ENCODE results near the gene PTPN4. TPM values are rescaled to one million over a fixed set of nuclear protein-coding genes. Genes with fewer than 3 reads are reported as not detected.

The PTPN4 gene
- polyA plus RNA-seq, 3 donors, result 5.5 to 6.7 (median 5.7) TPM

DNA sequence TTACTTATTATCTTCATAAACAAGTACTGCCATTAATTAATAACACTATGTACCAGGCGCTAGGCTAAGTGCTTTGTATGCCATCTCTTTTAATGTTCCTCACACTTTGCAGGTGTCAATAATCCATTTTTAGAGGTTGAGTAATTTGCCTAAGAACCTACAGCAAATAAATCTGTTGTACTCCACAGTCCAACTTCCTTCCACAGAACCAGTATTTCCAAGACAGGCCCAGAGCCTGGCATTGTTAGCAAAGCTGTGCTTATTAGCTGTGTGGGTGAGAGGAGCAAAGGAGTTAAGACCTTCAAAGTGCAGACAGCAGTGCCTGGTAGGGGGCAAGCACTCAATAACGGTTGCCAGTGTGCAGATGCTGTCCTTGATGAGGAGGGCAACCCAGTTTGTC lies 14.2 kb upstream of the PTPN4 start:
- no peak overlapping the region for H3K27ac ChIP-seq (ENCODE audit: low read depth in 1 of 2, low read length in 2 of 2)
- Mint-ChIP-seq H3K4me3 (no peak overlapping the region), H3K9me3 (peaks cover 0 to 1% (median 0%) of the 10 kb centered on the region in 7 donors), H3K4me1 (no peaks in the 10 kb centered on the region), H3K36me3 (no peaks in the 10 kb centered on the region), H3K27me3 (ENCODE audit: low read depth in 3 of 3) (peaks cover 2 to 5% (median 4%) of the 10 kb centered on the region in 3 donors), H3K27ac (no peak overlapping the region)
- no peaks in the 10 kb centered on the region for H3K79me2 ChIP-seq (ENCODE audit: insufficient read depth, low read length)
- TF ChIP-seq, protein P1, sequence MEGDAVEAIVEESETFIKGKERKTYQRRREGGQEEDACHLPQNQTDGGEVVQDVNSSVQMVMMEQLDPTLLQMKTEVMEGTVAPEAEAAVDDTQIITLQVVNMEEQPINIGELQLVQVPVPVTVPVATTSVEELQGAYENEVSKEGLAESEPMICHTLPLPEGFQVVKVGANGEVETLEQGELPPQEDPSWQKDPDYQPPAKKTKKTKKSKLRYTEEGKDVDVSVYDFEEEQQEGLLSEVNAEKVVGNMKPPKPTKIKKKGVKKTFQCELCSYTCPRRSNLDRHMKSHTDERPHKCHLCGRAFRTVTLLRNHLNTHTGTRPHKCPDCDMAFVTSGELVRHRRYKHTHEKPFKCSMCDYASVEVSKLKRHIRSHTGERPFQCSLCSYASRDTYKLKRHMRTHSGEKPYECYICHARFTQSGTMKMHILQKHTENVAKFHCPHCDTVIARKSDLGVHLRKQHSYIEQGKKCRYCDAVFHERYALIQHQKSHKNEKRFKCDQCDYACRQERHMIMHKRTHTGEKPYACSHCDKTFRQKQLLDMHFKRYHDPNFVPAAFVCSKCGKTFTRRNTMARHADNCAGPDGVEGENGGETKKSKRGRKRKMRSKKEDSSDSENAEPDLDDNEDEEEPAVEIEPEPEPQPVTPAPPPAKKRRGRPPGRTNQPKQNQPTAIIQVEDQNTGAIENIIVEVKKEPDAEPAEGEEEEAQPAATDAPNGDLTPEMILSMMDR (IDR thresholded peaks at IDR 0.05), result no peak
- H3K4me1 ChIP-seq (ENCODE audit: control insufficient read depth in 1 of 2, insufficient read depth in 2 of 2, low read length in 2 of 2), result no peaks in the 10 kb centered on the region
- WGBS (ENCODE audit: insufficient coverage), result 75% methylated on average over 1 of the region's 2 CpGs
- no peak overlapping the region for H3K4me2 ChIP-seq (replicated peaks; ENCODE audit: extremely low read depth, low read length, poor library complexity, severe bottlenecking)
- H2AFZ ChIP-seq (ENCODE audit: insufficient read depth, low read depth, low read length, poor library complexity, severe bottlenecking), result no peak overlapping the region
- H4K20me1 ChIP-seq (ENCODE audit: insufficient read depth, low read length), result no peaks in the 10 kb centered on the region
- intact Hi-C loops (cut with micrococcal nuclease), result no loop called here
- no peak overlapping the region for H3K9ac ChIP-seq (ENCODE audit: insufficient read depth, low read length, poor library complexity, severe bottlenecking)
- no peak for DNase-seq
- no peaks in the 10 kb centered on the region for H3K9me3 ChIP-seq (replicated peaks in 1 of 2; ENCODE audit: control insufficient read depth in 1 of 2, insufficient read depth in 1 of 2, low read length in 2 of 2)
- no peaks in the 10 kb centered on the region for H3K36me3 ChIP-seq (replicated peaks in 1 of 2; ENCODE audit: control insufficient read depth in 1 of 2, insufficient read depth in 2 of 2, low read length in 2 of 2)
- no peak overlapping the region for H3K4me3 ChIP-seq (replicated peaks in 1 of 3; ENCODE audit: low read depth in 2 of 3, low read length in 3 of 3)
- no peaks in the 10 kb centered on the region for H3K27me3 ChIP-seq (ENCODE audit: control insufficient read depth in 2 of 2, insufficient read depth in 2 of 2, low read length in 2 of 2)

DNA sequence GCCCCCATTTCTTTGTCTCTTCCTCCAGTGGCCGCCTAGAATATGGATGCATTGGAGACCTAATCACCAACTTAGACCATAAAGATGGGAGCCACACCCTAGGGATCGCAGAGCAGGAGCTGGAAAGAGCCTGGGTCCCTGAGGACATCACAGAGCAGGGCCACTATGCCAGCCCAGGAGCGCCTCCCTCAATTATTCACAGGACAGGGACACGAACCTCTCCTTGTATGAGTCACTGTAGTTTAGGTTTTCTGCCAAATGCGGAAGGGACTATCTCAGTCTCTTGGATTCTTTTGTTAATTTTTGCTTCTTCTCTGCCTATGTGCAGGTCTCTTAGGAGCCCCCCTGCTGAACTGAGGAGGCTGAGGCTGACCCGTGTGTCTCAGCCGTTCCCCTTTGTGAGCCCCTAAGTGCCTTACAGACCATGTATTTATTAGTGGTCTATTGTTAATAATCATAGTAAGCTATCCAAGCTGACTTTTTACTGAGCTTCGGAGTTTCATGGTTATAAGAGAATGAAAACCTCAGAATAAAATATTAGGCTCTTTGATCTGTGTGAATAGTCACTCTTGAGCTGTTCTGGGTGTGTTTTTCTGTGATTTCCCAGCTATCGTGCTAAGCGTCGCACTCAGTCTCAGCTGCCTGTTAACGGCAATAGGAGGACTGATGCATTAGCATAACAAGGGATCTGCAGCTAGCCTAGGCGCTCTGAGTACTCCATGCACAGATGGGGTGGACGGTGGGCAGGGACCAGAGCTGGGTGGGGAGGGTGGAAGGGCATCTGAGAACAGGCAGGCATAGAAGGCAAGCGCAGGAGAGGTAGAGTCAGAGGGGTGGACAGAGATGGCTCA lies 12.7 kb upstream of the PTPN4 start:
- no peaks in the 10 kb centered on the region for H4K20me1 ChIP-seq (ENCODE audit: insufficient read depth, low read length)
- Mint-ChIP-seq H3K27me3 (ENCODE audit: low read depth in 3 of 3) (peaks cover 2 to 5% (median 4%) of the 10 kb centered on the region in 3 donors), H3K4me1 (no peaks in the 10 kb centered on the region), H3K36me3 (no peaks in the 10 kb centered on the region), H3K4me3 (no peak overlapping the region), H3K9me3 (peaks cover 0 to 1% (median 0%) of the 10 kb centered on the region in 7 donors), H3K27ac (no peak overlapping the region)
- no peak overlapping the region for H3K27ac ChIP-seq (ENCODE audit: low read depth in 1 of 2, low read length in 2 of 2)
- DNase-seq, result no peak
- H3K4me3 ChIP-seq (replicated peaks in 1 of 3; ENCODE audit: low read depth in 2 of 3, low read length in 3 of 3), result no peak overlapping the region
- H3K4me1 ChIP-seq (ENCODE audit: control insufficient read depth in 1 of 2, insufficient read depth in 2 of 2, low read length in 2 of 2), result no peaks in the 10 kb centered on the region
- H3K79me2 ChIP-seq (ENCODE audit: insufficient read depth, low read length), result no peaks in the 10 kb centered on the region
- no peak overlapping the region for H3K4me2 ChIP-seq (replicated peaks; ENCODE audit: extremely low read depth, low read length, poor library complexity, severe bottlenecking)
- H3K9ac ChIP-seq (ENCODE audit: insufficient read depth, low read length, poor library complexity, severe bottlenecking), result no peak overlapping the region
- no peaks in the 10 kb centered on the region for H3K9me3 ChIP-seq (replicated peaks in 1 of 2; ENCODE audit: control insufficient read depth in 1 of 2, insufficient read depth in 1 of 2, low read length in 2 of 2)
- intact Hi-C loops (cut with micrococcal nuclease), result no loop called here
- no peaks in the 10 kb centered on the region for H3K27me3 ChIP-seq (ENCODE audit: control insufficient read depth in 2 of 2, insufficient read depth in 2 of 2, low read length in 2 of 2)
- 96% methylated on average over 9 of the region's 15 CpGs for WGBS (ENCODE audit: insufficient coverage)
- no peak overlapping the region for H2AFZ ChIP-seq (ENCODE audit: insufficient read depth, low read depth, low read length, poor library complexity, severe bottlenecking)
- no peaks in the 10 kb centered on the region for H3K36me3 ChIP-seq (replicated peaks in 1 of 2; ENCODE audit: control insufficient read depth in 1 of 2, insufficient read depth in 2 of 2, low read length in 2 of 2)
- TF ChIP-seq, protein P1 (IDR thresholded peaks at IDR 0.05), result no peak

All from CD14-positive monocyte (primary cell).